ENCODE results near the gene COBL. TPM values are rescaled to one million over a fixed set of nuclear protein-coding genes. Genes with fewer than 3 reads are reported as not detected.

COBL gene
- total RNA-seq, 1 donor from 2014 or later, result 0.11 TPM

DNA sequence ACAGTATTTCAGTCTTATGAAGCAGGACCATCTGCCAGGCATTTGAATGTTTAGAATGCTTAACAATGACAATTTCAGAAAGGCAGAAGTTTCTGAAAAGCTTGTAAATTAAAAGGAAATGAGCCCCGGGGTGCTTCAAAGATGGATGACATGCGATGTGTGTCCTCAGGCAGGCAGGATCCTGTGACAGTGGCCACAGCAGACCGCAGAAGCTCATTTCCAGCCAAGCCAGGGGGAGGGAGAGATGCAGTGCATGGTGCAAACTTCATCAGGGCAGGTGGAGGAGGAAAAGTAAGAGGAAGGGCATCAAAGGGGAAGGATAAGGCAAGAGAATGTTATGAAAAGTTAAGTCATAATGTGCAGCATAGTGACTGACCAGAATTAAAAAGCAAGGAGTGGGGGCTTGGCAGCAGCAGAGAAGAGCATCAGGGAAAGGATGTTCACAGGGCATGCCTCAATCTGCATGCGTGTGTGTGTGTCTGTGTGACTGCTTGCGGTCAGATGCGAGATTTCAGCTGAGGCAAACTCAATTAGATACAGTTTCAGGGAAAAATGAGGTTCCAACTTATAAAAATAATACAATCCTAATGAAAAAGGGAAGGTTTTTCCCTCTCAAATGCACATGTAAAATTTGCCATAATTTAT is 173.7 kb downstream of the COBL start:
- H3K9me3 ChIP-seq, result peaks cover 7 to 10% of the 10 kb centered on the region in 2 donors
- H3K36me3 ChIP-seq, result no peaks in the 10 kb centered on the region
- TF ChIP-seq, protein P1, sequence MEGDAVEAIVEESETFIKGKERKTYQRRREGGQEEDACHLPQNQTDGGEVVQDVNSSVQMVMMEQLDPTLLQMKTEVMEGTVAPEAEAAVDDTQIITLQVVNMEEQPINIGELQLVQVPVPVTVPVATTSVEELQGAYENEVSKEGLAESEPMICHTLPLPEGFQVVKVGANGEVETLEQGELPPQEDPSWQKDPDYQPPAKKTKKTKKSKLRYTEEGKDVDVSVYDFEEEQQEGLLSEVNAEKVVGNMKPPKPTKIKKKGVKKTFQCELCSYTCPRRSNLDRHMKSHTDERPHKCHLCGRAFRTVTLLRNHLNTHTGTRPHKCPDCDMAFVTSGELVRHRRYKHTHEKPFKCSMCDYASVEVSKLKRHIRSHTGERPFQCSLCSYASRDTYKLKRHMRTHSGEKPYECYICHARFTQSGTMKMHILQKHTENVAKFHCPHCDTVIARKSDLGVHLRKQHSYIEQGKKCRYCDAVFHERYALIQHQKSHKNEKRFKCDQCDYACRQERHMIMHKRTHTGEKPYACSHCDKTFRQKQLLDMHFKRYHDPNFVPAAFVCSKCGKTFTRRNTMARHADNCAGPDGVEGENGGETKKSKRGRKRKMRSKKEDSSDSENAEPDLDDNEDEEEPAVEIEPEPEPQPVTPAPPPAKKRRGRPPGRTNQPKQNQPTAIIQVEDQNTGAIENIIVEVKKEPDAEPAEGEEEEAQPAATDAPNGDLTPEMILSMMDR (IDR thresholded peaks at IDR 0.05), result no peak
- no peaks in the 10 kb centered on the region for H3K27me3 ChIP-seq
- DNase-seq (ENCODE audit: low spot score in 2 of 2), result no peak
- H3K4me3 ChIP-seq, result no peak overlapping the region
- intact Hi-C loops (cut with DNase I), result loop anchor here (10.0 kb wide), 1 partner anchor 358 kb away; the partner anchor contains the start of gene GRB10
- no peak overlapping the region for H3K27ac ChIP-seq
- H3K4me1 ChIP-seq, result no peaks in the 10 kb centered on the region

- Histone ChIP-seq H3K27me3 (no peaks in the 10 kb centered on the region), H3K4me3 (no peak overlapping the region), H3K36me3 (no peaks in the 10 kb centered on the region), H3K27ac (no peak overlapping the region), H3K9me3 (peaks cover 0 to under 1% of the 10 kb centered on the region in 2 donors), H3K4me1 (no peaks in the 10 kb centered on the region)
- intact Hi-C loops (cut with DNase I), result loop anchor here (1.0 to 10.0 kb wide), 2 partner anchors 357 to 673 kb away; partner anchors contain the start of gene GRB10
- DNase-seq (ENCODE audit: low spot score in 2 of 2), result no peak
- TF ChIP-seq, protein P1 (IDR thresholded peaks at IDR 0.05), result peak; percentile 10 to 72 (median 45)
Observed at GRCh38 chr7:51141451-51142003, 175.1 kb downstream of the COBL start.

DNA sequence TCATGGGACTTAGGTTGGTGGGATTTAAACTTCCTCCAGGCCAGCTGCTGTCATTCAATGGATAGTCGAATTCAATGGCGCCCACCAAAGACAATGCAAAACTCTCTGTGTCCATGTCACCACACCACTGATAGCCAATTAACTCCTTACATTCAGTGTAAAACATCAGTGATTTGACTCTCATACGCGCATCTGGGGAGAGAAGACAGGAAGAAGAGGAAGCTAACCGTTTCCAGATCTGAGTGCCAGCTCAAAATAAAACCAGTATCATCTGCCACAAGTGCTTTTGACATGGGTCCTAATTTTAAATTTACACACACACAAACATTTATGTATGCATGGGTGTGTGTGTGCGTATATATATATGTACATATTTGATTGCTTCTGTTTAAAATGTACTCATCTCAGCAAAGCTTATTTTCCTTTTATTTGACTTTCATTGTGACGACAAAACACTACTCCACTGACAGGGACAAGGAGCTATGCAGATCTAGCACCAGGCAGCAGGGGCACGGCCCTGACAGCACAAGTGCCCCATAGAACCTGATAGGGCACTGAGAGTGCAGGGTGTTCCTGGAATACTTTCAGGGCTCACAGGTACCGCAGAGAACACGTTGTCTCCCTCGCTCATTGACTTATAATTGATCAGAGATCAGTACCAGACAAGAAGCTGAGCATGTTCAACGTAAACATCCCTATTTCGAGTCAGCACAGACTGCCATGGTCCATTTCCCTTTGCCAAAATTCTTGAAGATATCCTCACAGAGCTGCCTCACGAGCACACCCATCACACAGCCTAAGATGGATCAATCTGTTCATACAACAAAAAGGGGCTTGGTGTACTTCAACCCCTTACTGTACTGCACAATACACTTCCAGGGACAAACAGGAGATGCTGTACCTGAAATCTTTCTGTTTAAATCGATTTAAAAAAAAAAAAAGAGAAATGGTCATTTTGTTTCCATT is 176.1 kb downstream of the COBL start:
- DNase-seq (ENCODE audit: low spot score in 2 of 2), result no peak
- Histone ChIP-seq H3K4me1 (no peaks in the 10 kb centered on the region), H3K4me3 (no peak overlapping the region), H3K9me3 (no peaks in the 10 kb centered on the region), H3K27me3 (no peaks in the 10 kb centered on the region), H3K36me3 (no peaks in the 10 kb centered on the region), H3K27ac (no peak overlapping the region)
- intact Hi-C loops (cut with DNase I), result loop anchor here (1.0 to 10.0 kb wide), 2 partner anchors 356 to 672 kb away; partner anchors contain the start of gene GRB10
- TF ChIP-seq, protein P1 (IDR thresholded peaks at IDR 0.05), result no peak

DNA sequence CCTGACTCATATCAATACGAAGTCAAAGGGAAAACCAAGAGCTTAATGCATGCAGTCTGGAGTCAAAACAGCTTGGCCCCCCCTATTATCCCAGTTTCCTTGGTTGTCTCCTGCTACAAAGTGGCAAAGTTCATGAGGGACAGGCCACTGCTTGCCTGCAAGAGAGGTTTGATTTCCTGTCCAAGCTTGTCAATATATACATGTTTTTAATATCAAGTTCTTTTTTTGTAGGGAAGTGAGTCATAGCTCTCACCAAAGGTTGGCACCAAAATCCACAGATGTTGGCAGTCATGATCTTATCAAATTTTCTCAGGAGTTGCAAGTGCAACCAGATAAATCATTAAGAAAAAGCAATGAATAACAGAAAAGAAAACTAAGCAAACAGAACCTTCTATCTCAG is 176.8 kb downstream of the COBL start:
- H3K36me3 ChIP-seq, result no peaks in the 10 kb centered on the region
- TF ChIP-seq, protein P1 (IDR thresholded peaks at IDR 0.05), result no peak
- H3K4me3 ChIP-seq, result no peak overlapping the region
- H3K4me1 ChIP-seq, result no peaks in the 10 kb centered on the region
- DNase-seq (ENCODE audit: low spot score in 2 of 2), result no peak
- intact Hi-C loops (cut with DNase I), result loop anchor here (10.0 kb wide), 2 partner anchors 355 to 545 kb away; partner anchors contain the start of gene GRB10
- H3K27me3 ChIP-seq, result no peaks in the 10 kb centered on the region
- H3K27ac ChIP-seq, result no peak overlapping the region
- no peaks in the 10 kb centered on the region for H3K9me3 ChIP-seq

Measured in ascending aorta (tissue), 2 donors.